Neural progenitor cell (in vitro differentiated cells): ENCODE results near the gene GLIPR1. TPM values are rescaled to one million over a fixed set of nuclear protein-coding genes. Genes with fewer than 3 reads are reported as not detected.

Experiments used
- DNase-seq: peaks from one replicate; pipeline ENCODE4 v3.0.0-alpha.2; 2016; ENCODE audit warnings: low spot score
- H2AFZ ChIP-seq: fragments of 200-600 bp; sonication (generic); replicated peaks from 2 replicates; pipeline ENCODE4 v1.6.1; 2016; ENCODE audit warnings: antibody characterized with exemption
- H3F3A ChIP-seq: fragments of 200-600 bp; sonication (generic); 2 replicates; pipeline ENCODE4 v1.6.1; 2016; ENCODE audit warnings: antibody characterized with exemption, low read depth
- H3K27ac ChIP-seq: fragments of 200-600 bp; sonication (generic); 2 replicates; pipeline ENCODE4 v1.5.1; 2016; ENCODE audit warnings: mild to moderate bottlenecking
- H3K27me3 ChIP-seq: fragments of 200-600 bp; sonication (generic); 2 replicates; pipeline ENCODE4 v1.6.1; 2016; ENCODE audit warnings: mild to moderate bottlenecking, moderate library complexity
- H3K36me3 ChIP-seq: fragments of 200-600 bp; sonication (generic); 2 replicates; pipeline ENCODE4 v1.5.1; 2016
- H3K4me1 ChIP-seq: fragments of 200-600 bp; sonication (generic); 2 replicates; pipeline ENCODE4 v1.6.1; 2016; ENCODE audit warnings: mixed run types
- H3K4me2 ChIP-seq: fragments of 200-600 bp; sonication (generic); 2 replicates; pipeline ENCODE4 v1.6.1; 2016
- H3K4me3 ChIP-seq: fragments of 200-600 bp; sonication (generic); 2 replicates; pipeline ENCODE4 v1.5.1; 2016
- H3K79me2 ChIP-seq: fragments of 200-600 bp; sonication (generic); 2 replicates; pipeline ENCODE4 v1.6.1; 2016; ENCODE audit warnings: low read depth
- H3K9ac ChIP-seq: fragments of 200-600 bp; sonication (generic); 2 replicates; pipeline ENCODE4 v1.6.1; 2016
- H3K9me3 ChIP-seq: fragments of 200-600 bp; sonication (generic); 2 replicates; pipeline ENCODE4 v1.5.1; 2016; ENCODE audit warnings: low read depth
- H4K20me1 ChIP-seq: fragments of 200-600 bp; sonication (generic); 2 replicates; pipeline ENCODE4 v1.6.1; 2016; ENCODE audit warnings: low read depth
- H3K27ac Mint-ChIP-seq: 3 replicates; pipeline ENCODE4 v1.8.0; 2021; ENCODE audit warnings: mixed read lengths
- H3K27me3 Mint-ChIP-seq: 2 replicates; pipeline ENCODE4 v1.8.0; 2022; ENCODE audit warnings: low read depth, mild to moderate bottlenecking, inconsistent platforms, moderate library complexity, mixed read lengths; ENCODE audit not compliant: insufficient read depth
- H3K36me3 Mint-ChIP-seq: 3 replicates; pipeline ENCODE4 v1.8.0; 2021; ENCODE audit warnings: mixed read lengths
- H3K4me1 Mint-ChIP-seq: 3 replicates; pipeline ENCODE4 v1.8.0; 2021; ENCODE audit warnings: mixed read lengths
- H3K4me3 Mint-ChIP-seq: 3 replicates; pipeline ENCODE4 v1.8.0; 2021; ENCODE audit warnings: mild to moderate bottlenecking, moderate library complexity, mixed read lengths
- H3K9me3 Mint-ChIP-seq: 3 replicates; pipeline ENCODE4 v1.8.0; 2020; ENCODE audit warnings: mixed read lengths
- CTCF ChIP-seq: fragments of 200-600 bp; sonication (generic); IDR thresholded peaks from 2 replicates; pipeline ENCODE4 v1.5.1; 2017; ENCODE audit warnings: antibody characterized with exemption, mild to moderate bottlenecking
- EZH2 ChIP-seq: fragments of 200-600 bp; sonication (generic); IDR thresholded peaks from 2 replicates; pipeline ENCODE4 v1.6.1; 2017; ENCODE audit warnings: antibody characterized with exemption, mild to moderate bottlenecking, moderate library complexity
- EZH2phosphoT487 ChIP-seq: fragments of 200-600 bp; sonication (generic); IDR thresholded peaks from 2 replicates; pipeline ENCODE4 v1.6.1; 2017; ENCODE audit warnings: antibody characterized with exemption
- total RNA-seq: library from RNA; depleted of rRNA; stranded (reverse); fragments of >200 nt; gene quantifications from 2 replicates; pipeline ENCODE4 v1.2.3, GENCODE V29; 2015; ENCODE audit warnings: low replicate concordance

Gene GLIPR1
- total RNA-seq, 1 donor from 2014 or later, result 0.04 TPM

DNA sequence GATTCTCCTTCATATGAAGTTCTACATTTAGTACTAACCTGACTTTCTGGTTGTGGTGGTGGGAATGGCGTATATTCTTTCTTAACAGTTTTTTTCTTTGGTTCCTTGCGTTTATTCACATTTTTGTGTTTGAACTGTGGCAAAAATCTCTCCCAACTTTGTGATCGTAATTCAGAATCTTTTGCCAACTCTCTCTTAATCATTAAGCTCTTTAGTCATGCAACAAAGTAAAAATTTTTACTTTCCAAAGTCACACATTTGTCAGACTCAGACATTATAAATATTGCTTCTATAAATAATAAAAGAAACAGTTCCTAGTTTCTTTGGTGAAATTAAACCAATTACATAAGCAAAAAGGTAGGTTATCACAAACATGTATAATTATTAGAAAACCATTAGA lies 23.3 kb downstream of the GLIPR1 start:
- Histone ChIP-seq H3F3A (no peaks in the 10 kb centered on the region), H3K4me1 (no peaks in the 10 kb centered on the region), H3K9me3 (no peaks in the 10 kb centered on the region), H3K36me3 (peaks cover 16% of the 10 kb centered on the region), H3K4me2 (no peak overlapping the region), H3K4me3 (no peak overlapping the region), H3K9ac (no peak overlapping the region), H4K20me1 (no peaks in the 10 kb centered on the region), H3K79me2 (peaks cover 49% of the 10 kb centered on the region), H3K27ac (no peak overlapping the region), H2AFZ (no peak overlapping the region), H3K27me3 (no peaks in the 10 kb centered on the region)
- no peaks in the 10 kb centered on the region for H3K4me1 Mint-ChIP-seq
- DNase-seq, result no peak
- TF ChIP-seq CTCF (no peak), EZH2 (no peak), EZH2phosphoT487 (no peak)
- peaks cover 9% of the 10 kb centered on the region for H3K36me3 Mint-ChIP-seq
- no peak overlapping the region for H3K4me3 Mint-ChIP-seq
- no peaks in the 10 kb centered on the region for H3K27me3 Mint-ChIP-seq
- H3K27ac Mint-ChIP-seq, result no peak overlapping the region
- no peaks in the 10 kb centered on the region for H3K9me3 Mint-ChIP-seq

DNA sequence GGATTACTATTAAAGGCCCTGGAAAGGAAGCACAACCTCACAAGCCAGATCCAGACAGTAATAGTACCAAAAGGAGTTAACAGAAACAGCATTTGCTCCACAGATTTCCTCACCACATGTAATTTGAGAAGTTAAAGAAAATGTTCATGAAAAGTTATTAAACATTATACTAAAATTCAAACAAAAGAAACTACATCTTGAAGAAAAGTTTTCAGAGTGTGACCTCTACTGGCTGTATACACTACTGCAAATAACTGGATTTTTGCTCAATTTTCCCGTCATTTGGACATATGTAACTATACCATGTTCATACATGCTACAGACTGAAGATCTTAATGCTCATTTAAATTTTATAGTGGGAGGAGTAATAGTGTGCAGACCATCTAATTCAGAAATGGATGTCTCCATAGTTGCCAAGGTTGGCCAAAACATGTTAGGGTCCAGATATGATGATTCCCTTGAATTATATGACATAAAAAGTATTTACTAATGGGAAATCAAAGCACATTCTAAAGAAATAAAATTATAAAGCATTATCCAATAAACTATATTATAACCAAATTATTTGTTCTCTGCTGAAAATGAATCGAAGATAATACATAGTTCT lies 25.3 kb downstream of the GLIPR1 start:
- Mint-ChIP-seq H3K27me3 (no peaks in the 10 kb centered on the region), H3K9me3 (no peaks in the 10 kb centered on the region), H3K4me1 (peaks cover 14% of the 10 kb centered on the region), H3K4me3 (no peak overlapping the region), H3K27ac (no peak overlapping the region), H3K36me3 (peaks cover 7% of the 10 kb centered on the region)
- no peaks in the 10 kb centered on the region for H3K9me3 ChIP-seq
- no peak overlapping the region for H3K4me2 ChIP-seq
- H3K27me3 ChIP-seq, result no peaks in the 10 kb centered on the region
- H3K4me3 ChIP-seq, result no peak overlapping the region
- H4K20me1 ChIP-seq, result no peaks in the 10 kb centered on the region
- TF ChIP-seq EZH2 (no peak), CTCF (peak; percentile 61), EZH2phosphoT487 (no peak)
- peaks cover 69% of the 10 kb centered on the region for H3K79me2 ChIP-seq
- H3K4me1 ChIP-seq, result peaks cover 7% of the 10 kb centered on the region
- no peak overlapping the region for H3K9ac ChIP-seq
- H3K27ac ChIP-seq, result no peak overlapping the region
- H3K36me3 ChIP-seq, result peaks cover 16% of the 10 kb centered on the region
- H2AFZ ChIP-seq, result no peak overlapping the region
- DNase-seq, result no peak
- no peaks in the 10 kb centered on the region for H3F3A ChIP-seq

DNA sequence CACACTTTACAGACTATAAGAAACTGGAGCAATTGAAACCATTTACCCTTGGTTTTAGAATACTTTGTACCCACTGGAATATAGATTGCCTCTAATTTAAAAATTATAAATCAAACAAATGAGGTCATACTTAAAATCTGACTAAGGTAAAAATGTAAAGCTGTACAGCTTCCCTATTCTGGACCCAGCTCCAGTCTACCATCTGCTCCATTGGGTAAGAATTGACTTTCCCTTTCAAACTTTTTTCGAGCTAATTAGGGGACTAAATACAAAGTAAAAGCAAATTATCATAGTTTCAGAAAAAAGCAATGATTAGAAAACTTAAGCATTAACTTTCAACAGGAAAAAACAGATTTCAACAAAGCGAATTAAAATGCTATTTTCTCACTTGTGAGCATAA lies 26.5 kb downstream of the GLIPR1 start:
- Mint-ChIP-seq H3K27ac (no peak overlapping the region), H3K4me3 (no peak overlapping the region), H3K36me3 (peaks cover 3% of the 10 kb centered on the region), H3K27me3 (no peaks in the 10 kb centered on the region), H3K9me3 (no peaks in the 10 kb centered on the region), H3K4me1 (peaks cover 19% of the 10 kb centered on the region)
- peaks cover 75% of the 10 kb centered on the region for H3K79me2 ChIP-seq
- no peak for TF ChIP-seq EZH2phosphoT487
- no peaks in the 10 kb centered on the region for H3K9me3 ChIP-seq
- H3K4me1 ChIP-seq, result peaks cover 7% of the 10 kb centered on the region
- H4K20me1 ChIP-seq, result no peaks in the 10 kb centered on the region
- H3K4me2 ChIP-seq, result no peak overlapping the region
- no peak overlapping the region for H3K4me3 ChIP-seq
- H3K9ac ChIP-seq, result no peak overlapping the region
- H2AFZ ChIP-seq, result no peak overlapping the region
- no peak for DNase-seq
- no peaks in the 10 kb centered on the region for H3F3A ChIP-seq
- peaks cover 16% of the 10 kb centered on the region for H3K36me3 ChIP-seq
- no peaks in the 10 kb centered on the region for H3K27me3 ChIP-seq
- no peak overlapping the region for H3K27ac ChIP-seq

DNA sequence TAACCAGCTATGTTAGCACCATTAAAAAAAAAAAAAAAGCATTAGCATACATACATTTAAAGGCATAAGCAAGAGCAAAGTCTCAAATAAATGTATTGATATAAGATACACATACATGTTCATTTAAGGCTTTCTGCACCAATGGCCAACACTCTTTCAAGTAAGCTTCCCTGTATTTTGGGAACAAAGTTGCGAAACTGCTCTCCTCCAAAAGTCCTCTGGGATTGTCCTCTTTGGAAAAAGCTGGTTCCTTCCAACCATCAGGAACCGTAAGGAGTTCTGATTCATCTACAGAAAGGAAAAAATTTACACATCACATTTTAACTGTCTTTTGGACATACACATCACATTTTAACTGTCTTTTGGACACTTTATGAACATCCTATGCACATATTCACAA lies 27.6 kb downstream of the GLIPR1 start:
- Histone ChIP-seq H3K4me2 (no peak overlapping the region), H4K20me1 (no peaks in the 10 kb centered on the region), H3K4me3 (no peak overlapping the region), H3K27me3 (no peaks in the 10 kb centered on the region), H2AFZ (no peak overlapping the region), H3K27ac (no peak overlapping the region), H3K36me3 (peaks cover 16% of the 10 kb centered on the region), H3K79me2 (peaks cover 75% of the 10 kb centered on the region), H3K4me1 (peaks cover 7% of the 10 kb centered on the region), H3K9me3 (no peaks in the 10 kb centered on the region), H3K9ac (no peak overlapping the region), H3F3A (no peaks in the 10 kb centered on the region)
- H3K36me3 Mint-ChIP-seq, result peaks cover 3% of the 10 kb centered on the region
- no peaks in the 10 kb centered on the region for H3K9me3 Mint-ChIP-seq
- peaks cover 19% of the 10 kb centered on the region for H3K4me1 Mint-ChIP-seq
- DNase-seq, result no peak
- TF ChIP-seq EZH2 (no peak), EZH2phosphoT487 (no peak), CTCF (no peak)
- H3K4me3 Mint-ChIP-seq, result no peak overlapping the region
- no peak overlapping the region for H3K27ac Mint-ChIP-seq
- no peaks in the 10 kb centered on the region for H3K27me3 Mint-ChIP-seq
